ENCODE results near the gene NOTCH1.
"Not testable (repeated sequence)": the region's sequence is repeated elsewhere in the genome, so short reads cannot be mapped to it uniquely, and the experiment has no call there.

NOTCH1 gene

DNA sequence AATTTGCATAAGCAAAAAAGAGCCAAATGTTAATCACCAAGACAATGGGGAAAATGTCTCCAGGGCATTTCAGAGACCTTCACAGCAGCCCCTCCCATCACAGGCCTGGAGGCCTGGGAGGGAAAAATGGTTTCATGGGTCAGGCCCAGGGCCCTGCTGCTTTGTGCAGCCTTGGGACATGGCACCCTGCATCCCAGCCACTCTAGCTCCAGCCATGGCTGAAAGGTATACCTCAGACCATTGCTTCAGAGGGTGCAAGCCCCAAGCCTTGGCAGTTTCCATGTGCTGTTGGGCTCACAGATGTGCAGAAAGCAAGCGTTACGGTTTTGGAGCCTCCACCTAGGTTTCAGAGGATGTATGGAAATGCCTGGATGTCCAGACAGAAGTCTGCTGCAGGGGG, 13.5 kb upstream of the NOTCH1 start:
- not testable (repeated sequence) for H3K4me3 ChIP-seq (ENCODE audit: low read depth, low read length); H3K4me1 ChIP-seq (ENCODE audit: control insufficient read depth, insufficient read depth, low read length); H3K27ac ChIP-seq (ENCODE audit: low read depth, low read length); H3K27me3 ChIP-seq (ENCODE audit: control insufficient read depth, insufficient read depth, low read length); H3K36me3 ChIP-seq (ENCODE audit: control insufficient read depth, insufficient read depth, low read length); H3K9ac ChIP-seq (ENCODE audit: low read depth, low read length)
- peaks cover 16% of the 10 kb centered on the region for H3K9me3 ChIP-seq (ENCODE audit: control insufficient read depth, insufficient read depth, low read length)

DNA sequence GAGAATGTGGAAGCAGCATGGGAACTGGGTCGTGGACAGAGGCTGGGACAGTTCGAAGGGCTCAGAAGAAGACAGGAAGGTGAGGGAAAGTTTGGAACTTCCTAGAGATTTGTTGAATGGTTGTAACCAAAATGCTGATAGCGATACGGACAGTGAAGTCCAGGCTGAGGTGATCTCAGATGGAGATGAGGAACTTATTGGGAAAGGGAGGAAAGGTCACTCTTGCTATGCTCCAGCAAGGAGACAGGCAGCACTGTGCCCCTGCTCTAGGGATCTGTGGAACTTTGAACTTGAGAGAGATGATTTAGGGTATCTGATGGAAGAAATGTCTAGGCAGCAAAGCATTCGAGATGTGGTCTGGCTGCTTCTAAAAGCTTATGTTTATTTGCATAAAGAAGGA, 13.0 kb upstream of the NOTCH1 start:
- not testable (repeated sequence) for H3K9ac ChIP-seq (ENCODE audit: low read depth, low read length); H3K27ac ChIP-seq (ENCODE audit: low read depth, low read length); H3K36me3 ChIP-seq (ENCODE audit: control insufficient read depth, insufficient read depth, low read length); H3K27me3 ChIP-seq (ENCODE audit: control insufficient read depth, insufficient read depth, low read length); H3K4me3 ChIP-seq (ENCODE audit: low read depth, low read length); H3K4me1 ChIP-seq (ENCODE audit: control insufficient read depth, insufficient read depth, low read length)
- peaks cover 16% of the 10 kb centered on the region for H3K9me3 ChIP-seq (ENCODE audit: control insufficient read depth, insufficient read depth, low read length)

DNA sequence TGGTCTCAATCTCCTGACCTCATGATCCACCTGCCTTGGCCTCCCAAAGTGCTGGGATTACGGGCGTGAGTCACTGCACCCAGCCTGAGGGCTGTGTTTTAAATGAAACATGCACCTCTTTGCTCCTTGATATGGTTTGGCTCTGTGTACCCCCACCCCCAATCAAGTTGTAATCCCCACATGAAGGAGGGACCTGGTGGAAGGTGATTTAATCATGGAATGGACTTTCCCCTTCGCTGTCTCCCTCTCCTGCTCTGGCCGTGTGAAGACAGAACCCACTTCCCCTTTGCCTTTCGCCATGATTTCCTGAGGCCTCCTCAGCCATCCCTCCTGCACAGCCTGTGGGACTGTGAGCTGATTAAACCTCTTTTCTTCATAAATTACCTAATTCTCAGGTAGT, 12.5 kb upstream of the NOTCH1 start:
- Histone ChIP-seq H3K4me3 (ENCODE audit: low read depth, low read length) (no peak overlapping the region), H3K27ac (ENCODE audit: low read depth, low read length) (no peak overlapping the region), H3K9ac (ENCODE audit: low read depth, low read length) (no peak overlapping the region), H3K9me3 (ENCODE audit: control insufficient read depth, insufficient read depth, low read length) (peaks cover 16% of the 10 kb centered on the region), H3K27me3 (ENCODE audit: control insufficient read depth, insufficient read depth, low read length) (no peaks in the 10 kb centered on the region; the same call in none of the 2 replicates), H3K4me1 (ENCODE audit: control insufficient read depth, insufficient read depth, low read length) (no peaks in the 10 kb centered on the region), H3K36me3 (ENCODE audit: control insufficient read depth, insufficient read depth, low read length) (no peaks in the 10 kb centered on the region)

DNA sequence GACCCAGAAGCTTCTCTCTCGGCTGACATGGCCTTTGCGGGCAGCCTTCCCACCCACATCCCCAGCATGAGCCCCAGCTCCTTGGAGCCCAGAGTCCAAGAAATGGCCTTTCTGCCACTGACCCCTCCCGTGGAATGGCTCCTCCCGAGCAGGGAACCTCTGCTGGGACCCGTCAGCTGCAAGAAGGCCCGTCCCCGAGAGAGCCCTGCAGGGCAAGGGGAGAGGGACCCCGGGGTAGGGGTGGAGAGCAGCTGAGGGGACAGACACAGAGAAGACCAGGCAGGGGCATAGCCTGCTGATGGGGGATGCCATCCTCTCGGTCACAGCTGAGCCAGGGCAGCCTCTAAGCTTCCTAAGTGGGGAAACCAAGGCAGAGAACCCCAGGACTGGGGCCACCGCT, 11.2 kb upstream of the NOTCH1 start:
- Histone ChIP-seq H3K4me1 (ENCODE audit: control insufficient read depth, insufficient read depth, low read length) (peaks cover 5% of the 10 kb centered on the region; the same call in 1 of the 2 replicates), H3K36me3 (ENCODE audit: control insufficient read depth, insufficient read depth, low read length) (no peaks in the 10 kb centered on the region), H3K9me3 (ENCODE audit: control insufficient read depth, insufficient read depth, low read length) (peaks cover 16% of the 10 kb centered on the region), H3K4me3 (ENCODE audit: low read depth, low read length) (no peak overlapping the region), H3K27ac (ENCODE audit: low read depth, low read length) (no peak overlapping the region), H3K9ac (ENCODE audit: low read depth, low read length) (no peak overlapping the region), H3K27me3 (ENCODE audit: control insufficient read depth, insufficient read depth, low read length) (no peaks in the 10 kb centered on the region; the same call in none of the 2 replicates)

DNA sequence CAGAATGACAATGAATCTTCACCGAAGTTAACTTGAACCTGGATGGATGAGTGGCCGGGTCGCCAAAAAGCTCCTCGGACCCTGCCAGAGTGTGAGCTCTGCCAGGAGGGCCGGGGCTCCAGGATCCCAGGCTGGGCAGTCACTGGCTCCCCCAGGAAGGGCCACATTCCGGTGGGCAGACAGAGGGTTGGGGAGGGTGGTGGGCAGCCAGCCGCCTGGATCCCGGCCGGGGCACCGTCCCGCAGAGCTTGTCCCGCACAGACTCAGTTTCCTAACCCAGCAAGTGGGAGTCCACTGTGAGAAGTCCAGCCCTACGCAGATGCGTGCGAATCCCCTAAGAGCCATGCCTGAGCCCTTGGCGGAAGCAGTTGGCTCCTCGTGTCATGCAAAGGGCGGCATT, 10.3 kb upstream of the NOTCH1 start:
- Histone ChIP-seq H3K27ac (ENCODE audit: low read depth, low read length) (no peak overlapping the region), H3K9me3 (ENCODE audit: control insufficient read depth, insufficient read depth, low read length) (peaks cover 16% of the 10 kb centered on the region), H3K9ac (ENCODE audit: low read depth, low read length) (no peak overlapping the region), H3K4me3 (ENCODE audit: low read depth, low read length) (no peak overlapping the region), H3K36me3 (ENCODE audit: control insufficient read depth, insufficient read depth, low read length) (no peaks in the 10 kb centered on the region), H3K4me1 (ENCODE audit: control insufficient read depth, insufficient read depth, low read length) (peaks cover 9% of the 10 kb centered on the region), H3K27me3 (ENCODE audit: control insufficient read depth, insufficient read depth, low read length) (no peaks in the 10 kb centered on the region; the same call in 1 of the 2 replicates)

DNA sequence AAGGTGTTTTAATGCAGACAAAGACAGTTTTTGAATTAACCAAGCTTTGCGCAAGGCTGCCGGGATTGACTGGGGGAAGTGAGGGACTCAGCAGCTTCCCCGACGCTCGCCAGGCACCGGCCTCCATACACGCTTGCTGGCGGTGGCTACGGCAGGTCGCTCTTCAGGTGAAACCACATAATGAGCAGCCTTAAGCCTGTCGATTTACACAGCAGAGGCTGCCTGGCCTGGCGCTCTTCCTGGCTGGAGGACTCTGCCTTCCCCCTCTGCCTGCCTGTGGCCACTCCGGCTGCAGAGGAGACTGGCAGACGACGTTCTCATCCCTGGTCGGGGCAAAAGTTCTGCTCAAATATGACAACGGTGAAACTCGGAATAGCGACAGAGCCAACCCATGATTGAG, 9.0 kb upstream of the NOTCH1 start:
- Histone ChIP-seq H3K9ac (ENCODE audit: low read depth, low read length) (no peak overlapping the region), H3K4me3 (ENCODE audit: low read depth, low read length) (no peak overlapping the region), H3K4me1 (ENCODE audit: control insufficient read depth, insufficient read depth, low read length) (peaks cover 16% of the 10 kb centered on the region), H3K27ac (ENCODE audit: low read depth, low read length) (no peak overlapping the region), H3K36me3 (ENCODE audit: control insufficient read depth, insufficient read depth, low read length) (no peaks in the 10 kb centered on the region), H3K27me3 (ENCODE audit: control insufficient read depth, insufficient read depth, low read length) (no peaks in the 10 kb centered on the region; the same call in 1 of the 2 replicates), H3K9me3 (ENCODE audit: control insufficient read depth, insufficient read depth, low read length) (peaks cover 15% of the 10 kb centered on the region)

DNA sequence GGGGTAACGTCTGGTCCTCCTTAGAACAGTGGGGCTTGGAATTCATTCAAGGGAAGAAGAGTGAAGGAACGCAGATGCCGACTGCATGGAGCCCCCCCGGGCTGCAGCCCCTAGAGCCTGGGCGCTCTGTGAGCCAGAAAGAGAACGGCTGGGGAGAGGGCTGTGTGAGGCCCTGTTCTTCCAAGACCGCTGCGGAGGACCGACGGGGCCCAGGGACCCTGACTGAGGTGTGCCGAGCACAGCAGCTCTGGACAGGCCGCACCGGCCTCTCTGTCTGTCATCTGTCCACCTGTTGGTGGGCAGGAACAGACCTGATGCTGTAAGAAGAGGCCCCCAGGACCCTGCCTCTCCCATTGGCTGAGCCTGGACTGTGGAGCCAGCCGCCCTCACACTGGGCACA, 7.7 kb upstream of the NOTCH1 start:
- H3K27me3 ChIP-seq (ENCODE audit: control insufficient read depth, insufficient read depth, low read length), result no peaks in the 10 kb centered on the region; the same call in 1 of the 2 replicates
- H3K36me3 ChIP-seq (ENCODE audit: control insufficient read depth, insufficient read depth, low read length), result no peaks in the 10 kb centered on the region
- no peak overlapping the region for H3K4me3 ChIP-seq (ENCODE audit: low read depth, low read length)
- H3K27ac ChIP-seq (ENCODE audit: low read depth, low read length), result no peak overlapping the region
- H3K4me1 ChIP-seq (ENCODE audit: control insufficient read depth, insufficient read depth, low read length), result peaks cover 16% of the 10 kb centered on the region
- 0 out of 2 replicates have a peak, but pooled peaks cover 3% of the 10 kb centered on the region for H3K9me3 ChIP-seq (ENCODE audit: control insufficient read depth, insufficient read depth, low read length)
- no peak overlapping the region for H3K9ac ChIP-seq (ENCODE audit: low read depth, low read length)

DNA sequence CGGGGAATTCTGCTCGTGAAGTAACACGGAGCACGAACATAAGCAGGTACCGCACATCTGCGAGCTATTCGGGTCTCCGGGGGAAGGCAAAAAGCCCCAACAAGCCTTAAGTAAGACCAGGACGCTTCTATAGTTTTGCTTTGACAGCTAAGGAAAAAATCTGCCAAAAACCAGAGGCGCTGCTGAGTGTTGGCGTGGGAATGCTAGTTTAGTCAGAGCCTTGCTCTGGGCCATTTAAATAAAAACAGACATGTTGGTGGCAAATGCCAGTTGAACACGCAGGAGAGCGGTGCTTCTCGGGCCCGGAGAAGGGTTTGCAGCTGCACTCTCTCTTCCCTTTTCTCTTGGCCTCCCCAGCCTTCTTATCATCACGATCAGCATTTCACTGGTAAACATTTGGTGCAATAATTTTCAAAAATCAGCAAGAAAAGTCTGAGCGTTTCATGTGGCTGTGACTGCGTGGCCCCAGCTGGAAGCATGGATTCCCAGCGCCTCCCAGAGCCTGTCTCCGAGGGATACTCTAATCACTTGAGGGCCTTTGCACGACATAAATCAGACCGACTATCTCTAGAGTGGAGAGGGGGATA, 6.4 kb upstream of the NOTCH1 start:
- Histone ChIP-seq H3K27me3 (ENCODE audit: control insufficient read depth, insufficient read depth, low read length) (no peaks in the 10 kb centered on the region; the same call in 1 of the 2 replicates), H3K4me3 (ENCODE audit: low read depth, low read length) (no peak overlapping the region), H3K36me3 (ENCODE audit: control insufficient read depth, insufficient read depth, low read length) (no peaks in the 10 kb centered on the region), H3K9ac (ENCODE audit: low read depth, low read length) (no peak overlapping the region), H3K4me1 (ENCODE audit: control insufficient read depth, insufficient read depth, low read length) (peaks cover 30% of the 10 kb centered on the region), H3K9me3 (ENCODE audit: control insufficient read depth, insufficient read depth, low read length) (no peaks in the 10 kb centered on the region), H3K27ac (ENCODE audit: low read depth, low read length) (no peak overlapping the region)

DNA sequence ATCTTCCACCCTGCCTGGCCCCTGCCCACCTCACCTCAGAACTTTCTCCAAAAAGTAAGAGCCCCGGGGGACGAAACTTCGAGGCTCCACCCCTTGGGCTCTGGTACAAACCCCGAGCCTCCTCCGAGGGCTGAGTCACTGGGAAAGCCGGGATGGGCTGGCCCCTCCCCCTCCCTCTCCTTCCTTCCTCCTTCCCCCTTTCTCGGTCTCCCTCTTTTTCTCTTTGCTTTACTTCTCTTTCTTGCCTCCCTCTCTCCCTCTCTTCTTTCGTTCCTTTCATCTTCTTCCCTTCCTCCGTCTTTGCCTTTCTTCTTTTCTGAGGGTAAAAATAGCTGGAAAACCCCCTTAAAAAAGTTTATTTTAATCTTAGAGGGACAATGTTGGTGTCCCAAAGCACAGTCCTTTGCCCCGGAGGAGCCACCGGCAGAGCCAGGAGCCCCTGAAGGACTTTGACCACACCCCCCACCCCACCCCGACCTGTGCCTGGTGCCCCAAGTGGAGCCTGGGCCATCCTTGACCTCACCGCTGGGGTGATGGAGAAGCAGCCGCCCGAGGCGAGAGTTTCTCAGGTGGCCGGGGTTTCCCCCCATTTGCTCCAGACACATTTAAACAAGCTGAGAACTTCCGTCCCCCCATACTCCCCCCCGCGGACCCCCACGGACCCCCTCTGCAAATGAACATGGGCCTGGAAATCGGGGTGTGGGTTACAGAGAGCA, 5.7 kb upstream of the NOTCH1 start:
- H3K27me3 ChIP-seq (ENCODE audit: control insufficient read depth, insufficient read depth, low read length), result no peaks in the 10 kb centered on the region; the same call in none of the 2 replicates
- no peak overlapping the region for H3K4me3 ChIP-seq (ENCODE audit: low read depth, low read length)
- peaks cover 36% of the 10 kb centered on the region for H3K4me1 ChIP-seq (ENCODE audit: control insufficient read depth, insufficient read depth, low read length)
- no peaks in the 10 kb centered on the region for H3K36me3 ChIP-seq (ENCODE audit: control insufficient read depth, insufficient read depth, low read length)
- no peak overlapping the region for H3K27ac ChIP-seq (ENCODE audit: low read depth, low read length)
- no peak overlapping the region for H3K9ac ChIP-seq (ENCODE audit: low read depth, low read length)
- H3K9me3 ChIP-seq (ENCODE audit: control insufficient read depth, insufficient read depth, low read length), result no peaks in the 10 kb centered on the region

DNA sequence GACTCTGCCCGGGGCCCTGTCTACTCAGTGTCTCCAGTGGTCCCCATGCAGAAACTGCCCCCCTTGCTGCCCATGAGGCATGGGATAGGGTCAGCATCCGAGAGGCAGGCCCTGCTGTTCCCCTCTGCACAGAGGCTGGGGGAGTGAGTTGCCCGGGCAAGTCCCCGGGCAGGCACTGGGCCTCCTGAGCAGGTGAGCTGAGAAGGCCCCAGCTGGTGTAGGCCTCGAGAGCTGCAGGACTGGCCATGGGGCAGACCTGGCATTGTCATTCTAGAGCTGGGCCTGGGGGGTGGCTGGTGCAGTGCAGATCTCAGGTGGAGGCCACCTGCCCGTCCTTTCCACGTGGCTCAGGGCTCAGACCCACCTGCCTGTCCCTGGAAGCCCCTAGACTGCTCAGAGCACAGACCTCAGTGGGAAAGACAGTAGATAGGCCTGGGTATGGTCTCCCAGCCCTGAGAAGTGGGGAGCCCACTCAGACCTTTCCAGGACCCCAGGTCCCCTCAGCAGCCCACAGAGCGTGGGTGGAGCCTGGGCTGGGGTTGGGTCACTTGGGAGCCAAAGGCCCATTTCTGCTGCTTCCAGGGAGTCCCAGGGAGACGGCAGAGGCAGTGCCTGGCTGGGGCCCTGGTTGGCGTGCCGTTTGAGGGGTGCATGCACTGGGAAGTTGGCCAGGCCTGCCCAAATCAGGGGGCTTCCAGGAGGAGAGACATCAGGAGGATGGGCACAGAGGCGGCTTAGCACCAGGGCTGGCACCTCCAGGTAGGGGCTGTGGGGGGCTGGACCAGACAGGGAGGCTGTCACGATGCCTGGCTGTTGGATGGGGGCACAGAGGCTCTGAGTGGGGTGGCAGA, 4.8 kb upstream of the NOTCH1 start:
- Histone ChIP-seq H3K36me3 (ENCODE audit: control insufficient read depth, insufficient read depth, low read length) (no peaks in the 10 kb centered on the region), H3K9me3 (ENCODE audit: control insufficient read depth, insufficient read depth, low read length) (no peaks in the 10 kb centered on the region), H3K4me1 (ENCODE audit: control insufficient read depth, insufficient read depth, low read length) (peaks cover 37% of the 10 kb centered on the region), H3K27ac (ENCODE audit: low read depth, low read length) (peak overlapping the region; percentile 12), H3K4me3 (ENCODE audit: low read depth, low read length) (no peak overlapping the region), H3K9ac (ENCODE audit: low read depth, low read length) (no peak overlapping the region), H3K27me3 (ENCODE audit: control insufficient read depth, insufficient read depth, low read length) (no peaks in the 10 kb centered on the region; the same call in none of the 2 replicates)

All from HUES48 (cell line).